Measurements from ENCODE around the gene RHPN2.

- TF ChIP-seq CTCF (IDR thresholded peaks at IDR 0.05; ENCODE audit: extremely low read depth in 1 of 2, insufficient read depth in 1 of 2, low read depth in 1 of 2, low read length in 2 of 2) (no peak), POLR2AphosphoS5 (IDR thresholded peaks at IDR 0.05; ENCODE audit: insufficient read depth, low read depth, low read length) (no peak), POLR2A (IDR thresholded peaks at IDR 0.05; ENCODE audit: low read depth, low read length) (no peak), EZH2 (IDR thresholded peaks at IDR 0.05; ENCODE audit: borderline replicate concordance, low read depth, low read length, severe bottlenecking) (no peak), MAX (IDR thresholded peaks at IDR 0.05; ENCODE audit: insufficient read depth, insufficient read length) (no peak), JUN (IDR thresholded peaks at IDR 0.05; ENCODE audit: borderline replicate concordance, insufficient read depth, insufficient read length, low read depth) (no peak)
Measured at GRCh38 chr19:33064792-33065550, at the start of gene RHPN2.
